Measurements from ENCODE around the gene PLTP.
"Not testable (repeated sequence)": the region's sequence is repeated elsewhere in the genome, so short reads cannot be mapped to it uniquely, and the experiment has no call there.

PLTP gene

GRCh38 chr20:45944151-45944964, 32.4 kb upstream of the PLTP start:
- no peak for DNase-seq

- DNase-seq: no peak
These were observed 31.7 kb upstream of the PLTP start for GRCh38 chr20:45943613-45944012.

DNA sequence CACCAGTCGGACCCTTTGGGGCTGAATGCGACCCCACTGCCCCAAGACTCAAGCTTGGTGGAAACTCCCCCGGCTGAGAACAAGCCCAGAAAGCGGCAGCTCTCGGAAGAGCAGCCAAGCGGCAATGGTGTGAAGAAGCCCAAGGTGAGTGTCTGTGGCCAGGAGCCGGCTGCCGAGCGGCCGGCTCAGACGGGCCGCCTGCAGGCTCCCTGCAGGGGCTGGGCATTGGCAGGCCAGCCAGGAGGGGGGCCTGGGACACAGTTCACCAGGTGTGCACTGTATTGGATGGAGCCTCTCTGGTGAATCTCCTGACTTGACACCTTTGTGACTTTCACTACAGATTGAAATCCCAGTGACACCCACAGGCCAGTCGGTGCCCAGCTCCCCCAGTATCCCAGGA, 28.5 kb upstream of the PLTP start:
- DNase-seq: no peak

DNA sequence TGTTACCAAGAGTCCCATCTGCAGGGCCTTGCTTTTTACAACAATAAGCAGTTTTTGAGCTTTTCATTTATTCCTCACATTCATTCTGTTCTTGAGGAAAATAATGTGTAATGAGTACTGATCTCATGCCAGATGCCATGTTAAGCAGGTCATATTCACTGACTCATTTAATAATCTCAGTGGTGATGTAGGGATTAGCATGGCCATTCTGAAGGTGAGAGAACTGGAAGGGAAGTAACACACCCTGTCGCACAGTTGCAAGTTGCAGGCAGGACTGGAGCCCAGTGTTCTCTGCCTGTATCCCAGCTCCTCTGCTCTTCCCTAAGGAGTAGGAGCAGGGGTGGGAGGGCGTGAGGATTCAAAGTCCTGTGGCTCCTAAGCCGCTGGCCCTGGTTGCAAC, 28.1 kb upstream of the PLTP start:
- DNase-seq: no peak

DNA sequence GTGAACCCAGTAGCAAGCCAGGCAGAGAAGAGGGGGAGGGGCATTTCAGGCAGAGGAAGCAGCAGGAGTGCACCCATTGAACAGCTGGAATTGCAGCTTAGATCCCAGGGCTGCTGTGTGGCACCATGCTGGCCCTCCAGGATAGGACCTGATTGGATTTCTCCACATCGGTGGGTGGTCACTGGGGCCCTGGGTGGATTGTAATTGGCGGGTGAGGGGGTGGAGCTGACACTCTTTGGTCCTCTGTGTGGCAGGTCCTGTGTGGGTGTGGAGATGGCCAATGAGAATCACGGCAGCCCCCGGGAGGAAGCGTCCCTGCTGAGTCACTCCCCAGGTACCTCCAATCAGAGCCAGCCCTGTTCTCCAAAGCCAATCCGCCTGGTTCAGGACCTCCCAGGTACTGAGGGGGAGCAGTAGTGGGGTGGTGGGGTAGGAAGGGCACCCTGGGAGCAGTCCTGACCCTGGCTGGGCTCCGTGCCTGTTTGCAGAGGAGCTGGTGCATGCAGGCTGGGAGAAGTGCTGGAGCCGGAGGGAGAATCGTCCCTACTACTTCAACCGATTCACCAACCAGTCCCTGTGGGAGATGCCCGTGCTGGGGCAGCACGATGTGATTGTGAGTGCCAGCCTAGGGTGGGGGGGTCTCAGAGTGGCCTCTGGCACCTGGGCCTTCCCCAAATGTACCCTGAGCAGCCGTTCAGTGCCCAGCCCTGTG, 26.9 kb upstream of the PLTP start:
- DNase-seq: no peak

DNA sequence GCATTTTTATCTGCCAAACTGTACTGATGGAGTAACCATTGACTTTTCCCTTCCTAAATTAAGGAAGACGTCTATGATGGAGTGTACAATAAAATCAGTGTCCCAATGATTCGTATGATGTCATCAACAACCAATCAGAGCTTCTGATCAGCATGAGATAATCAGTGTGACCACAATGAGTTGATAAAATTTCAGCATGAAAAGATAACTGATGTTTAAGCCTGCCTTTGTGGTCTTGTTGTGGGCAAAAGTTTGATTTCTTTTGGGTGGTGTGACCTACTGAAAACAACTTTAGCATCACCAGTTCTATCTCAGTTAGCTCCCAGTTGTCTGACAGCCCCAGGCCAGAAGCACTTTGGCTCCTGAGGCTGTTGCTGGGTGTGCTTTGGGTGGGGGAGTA, 25.8 kb upstream of the PLTP start:
- no peak for DNase-seq

GRCh38 chr20:45935416-45936046, 23.6 kb upstream of the PLTP start:
- no peak for DNase-seq

GRCh38 chr20:45934586-45935415, 22.8 kb upstream of the PLTP start, which contains the start of gene PCIF1:
Gene PCIF1 (plus strand): TSS chr20:45934683. CDS start chr20:45939000, 4,317 bp downstream.
- DNase-seq: peak; percentile 89

DNA sequence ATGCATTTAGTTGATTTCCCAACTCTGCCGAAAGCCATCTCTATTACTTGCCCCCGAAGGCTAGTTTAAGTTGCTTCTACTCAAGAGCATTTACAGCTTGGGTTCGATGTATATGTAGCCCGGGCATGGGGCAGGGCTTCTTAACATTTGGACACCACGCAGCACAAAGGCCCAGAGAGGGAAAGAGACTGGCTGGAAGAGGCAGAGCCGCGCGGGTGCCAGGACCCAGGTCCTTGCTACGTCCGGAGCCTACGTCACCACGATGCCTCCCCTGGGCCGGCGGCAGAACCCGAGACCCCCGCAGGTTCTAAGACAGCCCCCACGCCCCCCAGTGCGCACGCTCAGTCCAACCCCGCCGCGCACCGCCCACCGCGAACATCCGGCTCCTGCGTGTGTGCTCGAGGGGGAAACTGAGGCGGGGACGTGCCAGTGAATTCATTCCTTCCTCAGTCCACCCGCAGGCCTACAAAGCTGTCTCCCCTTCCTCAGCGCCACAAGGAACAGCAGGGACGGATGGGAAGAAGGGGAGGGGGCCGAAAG, 22.2 kb upstream of the PLTP start:
- DNase-seq: no peak

DNA sequence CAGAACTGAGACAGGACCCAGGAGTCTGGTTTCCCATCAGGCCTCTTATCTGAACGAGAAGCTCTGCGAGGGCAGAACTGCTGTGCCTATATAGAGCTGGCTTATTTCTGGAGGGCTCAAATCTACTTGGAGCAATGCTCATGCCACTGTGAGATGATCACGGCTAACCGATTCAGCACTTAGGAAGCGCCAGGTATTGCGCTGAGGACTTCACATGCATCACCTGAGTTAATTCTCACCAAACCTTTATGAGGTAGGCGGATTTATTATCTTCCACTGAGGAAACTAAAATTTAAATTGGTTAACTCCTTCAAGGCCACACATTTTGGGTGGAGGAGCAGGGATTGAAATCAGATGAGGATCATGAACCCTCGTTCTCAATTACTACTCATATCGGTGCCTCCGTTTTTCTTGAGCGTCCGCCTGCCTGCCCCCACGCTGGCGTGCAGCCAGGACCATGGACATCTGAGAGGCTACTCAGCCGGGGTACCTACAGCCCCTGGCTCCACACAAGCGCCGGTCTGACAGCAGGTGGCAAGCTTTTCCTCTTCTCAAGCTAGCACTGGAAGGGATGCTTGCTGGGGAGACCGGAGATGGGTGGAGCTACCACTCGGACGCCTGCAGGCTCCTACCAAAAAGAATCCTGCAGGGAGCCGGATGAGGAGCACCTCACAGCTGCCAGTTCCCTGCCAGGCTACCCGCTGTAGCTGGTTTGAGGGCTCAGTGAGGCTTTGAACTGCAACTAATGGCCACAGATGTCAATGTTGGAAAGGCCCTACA, 21.5 kb upstream of the PLTP start:
- DNase-seq: peak; percentile 65

DNA sequence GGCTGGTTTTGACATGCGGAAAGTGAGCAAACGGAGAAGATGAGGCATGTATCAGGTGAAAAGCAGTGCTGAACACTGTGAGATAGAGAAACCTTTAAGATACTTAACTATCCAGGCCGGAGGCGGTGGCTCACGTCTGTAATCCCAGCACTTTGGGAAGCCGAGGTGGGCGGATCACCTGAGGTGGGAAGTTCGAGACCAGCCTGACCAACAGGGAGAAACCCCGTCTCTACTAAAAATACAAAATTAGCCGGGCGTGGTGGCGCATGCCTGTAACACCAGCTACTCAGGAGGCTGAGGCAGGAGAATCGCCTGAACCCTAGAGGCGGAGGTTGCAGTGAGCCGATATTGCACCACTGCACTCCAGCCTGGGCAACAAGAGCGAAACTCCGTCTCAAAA, 19.7 kb upstream of the PLTP start:
- not testable (repeated sequence) for DNase-seq

- DNase-seq: no peak
These were observed 15.3 kb upstream of the PLTP start for GRCh38 chr20:45927071-45927878.

DNA sequence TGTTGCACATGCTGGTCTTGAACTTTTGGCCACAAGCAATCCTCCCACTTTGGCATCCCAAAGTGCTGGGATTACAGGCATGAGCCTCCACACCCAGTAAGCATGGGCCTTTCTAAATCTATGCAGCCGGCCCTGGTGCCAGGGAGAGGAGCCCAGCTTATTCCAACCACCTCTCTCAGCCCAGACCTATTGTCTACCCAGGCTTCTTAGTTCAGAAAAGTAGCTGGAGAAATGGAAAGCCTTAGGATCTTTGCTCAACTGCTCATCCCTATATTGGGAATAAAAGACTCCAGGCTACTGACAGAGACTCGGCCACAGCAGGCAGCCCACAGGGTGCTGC, 14.7 kb upstream of the PLTP start:
- no peak for DNase-seq

- no peak for DNase-seq
These were observed 14.0 kb upstream of the PLTP start for GRCh38 chr20:45925821-45926506.

- DNase-seq: no peak
These were observed 12.7 kb upstream of the PLTP start for GRCh38 chr20:45924391-45925261.

GRCh38 chr20:45921337-45922189, 9.6 kb upstream of the PLTP start:
- DNase-seq: no peak

GRCh38 chr20:45920462-45921336, 8.7 kb upstream of the PLTP start:
- no peak for DNase-seq
